HG02759 (cell line): ENCODE data around the gene ATOSB.

ENCODE experiments used
- ATAC-seq: cut with Tn5 transposase; IDR thresholded peaks from one replicate; pipeline ENCODE4 v1.9.1; 2021; ENCODE audit warnings: mild to moderate bottlenecking, moderate library complexity; ENCODE audit not compliant: unreplicated experiment

The ATOSB gene

DNA sequence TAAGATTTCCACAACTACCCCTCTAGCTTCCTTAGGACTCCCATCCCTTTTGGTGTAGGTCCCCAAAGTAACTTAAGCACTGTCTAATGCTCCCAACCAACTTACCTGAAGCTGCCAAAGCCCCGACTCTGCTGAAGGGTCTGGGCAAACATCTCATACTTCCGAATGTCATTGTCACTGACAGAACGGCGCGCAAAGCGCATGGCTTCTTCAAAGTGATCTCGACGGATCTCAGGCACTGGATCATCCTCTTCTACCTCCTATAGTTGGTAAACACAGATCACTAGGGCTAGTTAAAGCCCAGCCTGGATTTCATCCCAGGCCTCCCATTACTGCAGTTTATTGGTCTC lies 58.4 kb downstream of the ATOSB start:
- ATAC-seq, result no peak

DNA sequence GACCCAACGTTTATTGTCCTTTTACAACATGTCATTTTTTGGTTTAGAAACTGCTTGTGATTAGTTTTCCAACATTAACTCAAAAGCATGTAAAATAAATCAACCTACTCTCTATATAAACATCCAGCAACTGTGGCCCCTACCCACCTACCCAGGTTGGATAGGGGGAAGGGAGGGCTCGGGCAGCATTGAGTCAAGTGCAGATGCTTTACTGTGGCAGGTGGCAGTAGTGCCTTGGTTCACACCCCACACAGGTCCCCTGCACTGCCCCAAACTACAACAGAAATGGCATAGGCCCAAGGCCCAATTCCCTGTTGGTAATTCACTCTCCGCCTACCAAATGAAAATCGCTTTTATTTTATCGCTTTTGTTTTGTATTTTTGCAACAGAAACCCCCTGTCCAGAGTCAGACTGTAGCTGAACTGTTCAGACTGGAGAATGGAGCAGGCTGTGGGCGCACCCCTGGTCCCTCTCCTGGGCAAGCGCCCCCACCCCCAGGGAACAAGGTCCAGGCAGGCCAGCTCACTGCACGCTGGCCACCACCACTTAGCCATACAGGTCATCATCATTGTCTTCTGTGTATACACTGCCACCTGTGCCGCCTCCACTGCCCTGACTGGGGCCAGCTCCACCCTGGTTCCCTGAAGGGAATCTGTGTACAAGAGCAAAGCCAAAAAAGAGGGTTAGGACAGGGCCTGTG lies 58.9 kb downstream of the ATOSB start:
- ATAC-seq, result no peak

DNA sequence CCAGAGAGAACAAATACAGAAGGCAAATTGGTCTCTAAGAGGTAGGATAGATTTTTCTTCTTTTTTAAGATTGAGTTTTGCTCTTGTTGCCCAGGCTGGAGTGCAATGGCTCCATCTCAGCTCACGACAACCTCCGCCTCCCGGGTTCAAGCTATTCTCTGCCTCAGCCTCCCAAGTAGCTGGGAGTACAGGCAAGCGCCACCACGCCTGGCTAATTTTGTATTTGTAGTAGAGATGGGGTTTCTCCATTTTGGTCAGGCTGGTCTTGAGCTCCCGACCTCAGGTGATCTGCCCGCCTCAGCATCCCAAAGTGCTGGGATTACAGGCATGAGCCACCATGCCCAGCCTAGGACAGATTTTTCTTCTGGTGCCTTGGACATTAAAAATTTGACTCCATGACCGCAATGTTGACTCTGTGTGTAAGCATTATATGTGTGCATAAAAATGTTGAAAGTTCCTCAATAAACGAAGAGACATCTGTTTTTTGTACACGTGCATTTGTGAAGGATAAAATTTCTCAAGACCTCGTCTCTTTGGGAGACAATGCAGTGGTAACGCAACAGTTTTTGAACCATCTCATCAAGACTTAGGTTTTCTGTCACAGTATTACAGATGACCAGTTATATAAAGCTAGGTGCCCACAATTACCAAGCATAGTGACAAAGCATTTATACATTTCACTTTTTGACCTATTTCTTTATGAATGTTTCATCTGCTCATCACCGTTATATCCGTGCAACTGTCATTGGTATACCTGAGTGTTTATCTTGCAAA lies 60.6 kb downstream of the ATOSB start:
- no peak for ATAC-seq

DNA sequence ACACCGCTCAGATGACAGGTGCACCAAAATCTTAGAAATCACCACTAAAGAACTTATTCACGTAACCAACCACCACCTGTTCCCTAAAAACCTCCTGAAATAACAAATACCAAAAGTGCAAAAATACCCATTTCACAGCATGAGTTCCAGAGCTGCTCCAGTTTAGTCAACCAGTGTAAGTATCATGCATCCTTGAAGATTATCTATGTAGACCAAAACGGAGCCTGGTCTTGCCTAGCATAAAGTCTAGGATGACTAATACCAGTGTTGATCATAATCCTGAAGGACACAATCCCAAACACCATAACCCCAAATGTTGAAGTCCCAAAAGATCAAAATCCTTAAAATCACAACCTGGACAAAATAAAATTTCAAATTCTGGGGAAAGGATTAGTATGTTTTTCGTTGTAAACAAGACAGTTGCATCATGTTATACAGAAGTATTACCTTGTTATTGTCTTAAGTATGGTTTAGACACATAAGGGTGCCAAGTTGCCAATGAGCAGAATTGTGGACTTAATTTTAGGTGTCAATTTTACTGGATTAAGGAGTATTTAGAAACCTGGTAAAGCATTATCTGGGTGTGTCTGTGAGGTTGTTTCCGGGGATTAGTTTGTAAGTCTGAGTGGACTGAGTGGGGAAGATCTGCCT lies 61.4 kb downstream of the ATOSB start:
- ATAC-seq, result no peak
